Liver (tissue), 3 donors: Measurements from ENCODE around the gene PKD2.

Source experiments
- FOXA1 ChIP-seq: IDR thresholded peaks from 2 replicates; pipeline ENCODE4 v1.6.1; 2016; ENCODE audit warnings: antibody characterized with exemption
- GABPA ChIP-seq, 2 donors: IDR thresholded peaks in 1 of 2; conservative IDR thresholded peaks in 1 of 2; 2 replicates each; pipeline ENCODE4 v1.6.1; 2016; ENCODE audit warnings: antibody characterized with exemption in 2 of 2, mild to moderate bottlenecking in 1 of 2, moderate library complexity in 1 of 2
- NR2F2 ChIP-seq: IDR thresholded peaks from 2 replicates; pipeline ENCODE4 v1.6.1; 2016; ENCODE audit warnings: antibody characterized with exemption
- RAD21 ChIP-seq, 2 donors: IDR thresholded peaks; 2 replicates each; pipeline ENCODE4 v1.6.1; 2016; ENCODE audit warnings: antibody characterized with exemption in 2 of 2, mild to moderate bottlenecking in 2 of 2
- RXRA ChIP-seq, 2 donors: IDR thresholded peaks; 2 replicates each; pipeline ENCODE4 v1.6.1; 2017 to 2018; ENCODE audit warnings: antibody characterized with exemption in 2 of 2, mild to moderate bottlenecking in 1 of 2
- SP1 ChIP-seq: IDR thresholded peaks from 2 replicates; pipeline ENCODE4 v1.6.1; 2018; ENCODE audit warnings: antibody characterized with exemption, mild to moderate bottlenecking
- TAF1 ChIP-seq: conservative IDR thresholded peaks from 2 replicates; pipeline ENCODE4 v1.6.1; 2016; ENCODE audit warnings: antibody characterized with exemption, mild to moderate bottlenecking
- YY1 ChIP-seq: IDR thresholded peaks from 2 replicates; pipeline ENCODE4 v1.6.1; 2016; ENCODE audit warnings: antibody characterized with exemption, mild to moderate bottlenecking
- TF ChIP-seq, protein P1 (sequence below): IDR thresholded peaks from 2 replicates; pipeline ENCODE4 v1.6.1; 2016; ENCODE audit warnings: antibody characterized with exemption
- TF ChIP-seq, protein P2 (sequence below): fragments of 150-350 bp; IDR thresholded peaks from 2 replicates; pipeline ENCODE4 v1.5.1; 2017; ENCODE audit warnings: improper control_type of control experiment, low read depth, low read length; ENCODE audit not compliant: missing input control
- TF ChIP-seq, protein P3 (sequence below): IDR thresholded peaks from 2 replicates; pipeline ENCODE4 v1.6.1; 2016; ENCODE audit warnings: antibody characterized with exemption
- TF ChIP-seq, protein P4 (sequence below): IDR thresholded peaks from 2 replicates; pipeline ENCODE4 v1.6.1; 2016; ENCODE audit warnings: antibody characterized with exemption, mild to moderate bottlenecking
- donor health status: healthy.
- donor health status: healthy.

DNA sequence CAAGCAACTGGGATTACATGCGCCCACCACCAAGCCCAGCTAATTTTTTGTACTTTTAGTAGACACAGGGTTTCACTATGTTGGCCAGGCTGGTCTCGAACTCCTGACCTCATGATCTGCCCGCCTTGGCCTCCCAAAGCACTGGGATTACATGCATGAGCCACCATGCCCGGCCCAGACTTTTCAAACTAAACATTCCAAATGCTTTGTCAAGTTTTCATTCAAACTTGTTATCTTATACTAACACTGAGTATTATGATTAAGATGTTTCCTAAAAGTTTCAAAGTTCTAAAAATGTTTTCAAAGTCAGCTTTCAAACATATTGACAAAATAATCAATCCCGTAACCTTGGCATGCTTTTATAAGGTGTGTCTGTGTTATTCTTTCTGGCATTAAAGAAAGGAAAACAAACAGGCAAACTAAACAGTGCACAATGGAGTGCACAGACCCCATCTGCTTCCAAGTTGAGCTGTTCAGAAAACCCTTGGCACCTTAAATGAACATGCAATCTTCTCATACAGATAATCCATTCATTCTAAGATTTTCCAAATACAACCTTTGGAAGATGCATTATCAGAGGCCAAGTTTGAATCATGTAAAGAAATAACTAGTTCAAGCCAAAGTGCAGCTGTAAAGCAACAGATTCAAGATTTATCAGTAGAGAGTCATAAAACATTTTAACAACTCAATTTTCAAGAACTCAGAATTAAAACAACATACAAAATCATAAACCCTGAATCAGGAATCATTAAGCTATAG lies 101.9 kb downstream of the PKD2 start:
- TF ChIP-seq, protein P1, sequence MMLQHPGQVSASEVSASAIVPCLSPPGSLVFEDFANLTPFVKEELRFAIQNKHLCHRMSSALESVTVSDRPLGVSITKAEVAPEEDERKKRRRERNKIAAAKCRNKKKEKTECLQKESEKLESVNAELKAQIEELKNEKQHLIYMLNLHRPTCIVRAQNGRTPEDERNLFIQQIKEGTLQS: no peak
- TF ChIP-seq, protein P2, sequence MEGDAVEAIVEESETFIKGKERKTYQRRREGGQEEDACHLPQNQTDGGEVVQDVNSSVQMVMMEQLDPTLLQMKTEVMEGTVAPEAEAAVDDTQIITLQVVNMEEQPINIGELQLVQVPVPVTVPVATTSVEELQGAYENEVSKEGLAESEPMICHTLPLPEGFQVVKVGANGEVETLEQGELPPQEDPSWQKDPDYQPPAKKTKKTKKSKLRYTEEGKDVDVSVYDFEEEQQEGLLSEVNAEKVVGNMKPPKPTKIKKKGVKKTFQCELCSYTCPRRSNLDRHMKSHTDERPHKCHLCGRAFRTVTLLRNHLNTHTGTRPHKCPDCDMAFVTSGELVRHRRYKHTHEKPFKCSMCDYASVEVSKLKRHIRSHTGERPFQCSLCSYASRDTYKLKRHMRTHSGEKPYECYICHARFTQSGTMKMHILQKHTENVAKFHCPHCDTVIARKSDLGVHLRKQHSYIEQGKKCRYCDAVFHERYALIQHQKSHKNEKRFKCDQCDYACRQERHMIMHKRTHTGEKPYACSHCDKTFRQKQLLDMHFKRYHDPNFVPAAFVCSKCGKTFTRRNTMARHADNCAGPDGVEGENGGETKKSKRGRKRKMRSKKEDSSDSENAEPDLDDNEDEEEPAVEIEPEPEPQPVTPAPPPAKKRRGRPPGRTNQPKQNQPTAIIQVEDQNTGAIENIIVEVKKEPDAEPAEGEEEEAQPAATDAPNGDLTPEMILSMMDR: no peak
- TF ChIP-seq, protein P3, sequence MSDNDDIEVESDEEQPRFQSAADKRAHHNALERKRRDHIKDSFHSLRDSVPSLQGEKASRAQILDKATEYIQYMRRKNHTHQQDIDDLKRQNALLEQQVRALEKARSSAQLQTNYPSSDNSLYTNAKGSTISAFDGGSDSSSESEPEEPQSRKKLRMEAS: no peak
- TF ChIP-seq, protein P4, sequence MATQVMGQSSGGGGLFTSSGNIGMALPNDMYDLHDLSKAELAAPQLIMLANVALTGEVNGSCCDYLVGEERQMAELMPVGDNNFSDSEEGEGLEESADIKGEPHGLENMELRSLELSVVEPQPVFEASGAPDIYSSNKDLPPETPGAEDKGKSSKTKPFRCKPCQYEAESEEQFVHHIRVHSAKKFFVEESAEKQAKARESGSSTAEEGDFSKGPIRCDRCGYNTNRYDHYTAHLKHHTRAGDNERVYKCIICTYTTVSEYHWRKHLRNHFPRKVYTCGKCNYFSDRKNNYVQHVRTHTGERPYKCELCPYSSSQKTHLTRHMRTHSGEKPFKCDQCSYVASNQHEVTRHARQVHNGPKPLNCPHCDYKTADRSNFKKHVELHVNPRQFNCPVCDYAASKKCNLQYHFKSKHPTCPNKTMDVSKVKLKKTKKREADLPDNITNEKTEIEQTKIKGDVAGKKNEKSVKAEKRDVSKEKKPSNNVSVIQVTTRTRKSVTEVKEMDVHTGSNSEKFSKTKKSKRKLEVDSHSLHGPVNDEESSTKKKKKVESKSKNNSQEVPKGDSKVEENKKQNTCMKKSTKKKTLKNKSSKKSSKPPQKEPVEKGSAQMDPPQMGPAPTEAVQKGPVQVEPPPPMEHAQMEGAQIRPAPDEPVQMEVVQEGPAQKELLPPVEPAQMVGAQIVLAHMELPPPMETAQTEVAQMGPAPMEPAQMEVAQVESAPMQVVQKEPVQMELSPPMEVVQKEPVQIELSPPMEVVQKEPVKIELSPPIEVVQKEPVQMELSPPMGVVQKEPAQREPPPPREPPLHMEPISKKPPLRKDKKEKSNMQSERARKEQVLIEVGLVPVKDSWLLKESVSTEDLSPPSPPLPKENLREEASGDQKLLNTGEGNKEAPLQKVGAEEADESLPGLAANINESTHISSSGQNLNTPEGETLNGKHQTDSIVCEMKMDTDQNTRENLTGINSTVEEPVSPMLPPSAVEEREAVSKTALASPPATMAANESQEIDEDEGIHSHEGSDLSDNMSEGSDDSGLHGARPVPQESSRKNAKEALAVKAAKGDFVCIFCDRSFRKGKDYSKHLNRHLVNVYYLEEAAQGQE: no peak
- peak in 1 of 2 donors; percentile 29 for TF ChIP-seq RXRA (IDR thresholded peaks at IDR 0.05)
- no peak for TF ChIP-seq SP1
- no peak for TF ChIP-seq YY1
- TF ChIP-seq FOXA1: no peak
- no peak for TF ChIP-seq GABPA (IDR thresholded peaks at IDR 0.05 in 1 of 2, conservative IDR thresholded peaks at IDR 0.05 in 1 of 2)
- no peak for TF ChIP-seq TAF1
- TF ChIP-seq RAD21 (IDR thresholded peaks at IDR 0.05): no peak
- no peak for TF ChIP-seq NR2F2
